GM21528 (cell line): Measurements from ENCODE around the gene SIGLEC7.

ENCODE experiments used
- ATAC-seq: cut with Tn5 transposase; IDR thresholded peaks from one replicate; pipeline ENCODE4 v1.9.1; 2021; ENCODE audit warnings: mild to moderate bottlenecking, moderate library complexity; ENCODE audit not compliant: unreplicated experiment, low FRiP score

SIGLEC7 gene

GRCh38 chr19:51116736-51117286 is 25.3 kb upstream of the SIGLEC7 start:
- no peak for ATAC-seq

GRCh38 chr19:51119101-51119500 is 23.0 kb upstream of the SIGLEC7 start:
- ATAC-seq: no peak

GRCh38 chr19:51119611-51120010 is 22.5 kb upstream of the SIGLEC7 start:
- ATAC-seq: no peak

GRCh38 chr19:51120160-51120559 is 21.9 kb upstream of the SIGLEC7 start:
- ATAC-seq: no peak

- no peak for ATAC-seq
Measured at GRCh38 chr19:51121257-51121656, 20.8 kb upstream of the SIGLEC7 start.

GRCh38 chr19:51122112-51122981 is 19.8 kb upstream of the SIGLEC7 start:
- no peak for ATAC-seq

GRCh38 chr19:51123381-51123800 is 18.7 kb upstream of the SIGLEC7 start:
- no peak for ATAC-seq

- ATAC-seq: no peak
Measured at GRCh38 chr19:51123802-51124201, 18.3 kb upstream of the SIGLEC7 start.

- no peak for ATAC-seq
Measured at GRCh38 chr19:51124216-51124615, 17.9 kb upstream of the SIGLEC7 start.

- ATAC-seq: no peak
Measured at GRCh38 chr19:51124729-51125128, 17.4 kb upstream of the SIGLEC7 start, which contains the start of gene SIGLEC9. Gene SIGLEC9 (plus strand): TSS chr19:51124906. CDS start chr19:51124975, 69 bp downstream.

- ATAC-seq: no peak
Measured at GRCh38 chr19:51125421-51126075, 16.6 kb upstream of the SIGLEC7 start.

- no peak for ATAC-seq
Measured at GRCh38 chr19:51127032-51127431, 15.1 kb upstream of the SIGLEC7 start.

- ATAC-seq: no peak
Measured at GRCh38 chr19:51127755-51128154, 14.3 kb upstream of the SIGLEC7 start.

- ATAC-seq: no peak
Measured at GRCh38 chr19:51128227-51128626, 13.9 kb upstream of the SIGLEC7 start.

GRCh38 chr19:51129716-51130115 is 12.4 kb upstream of the SIGLEC7 start:
- no peak for ATAC-seq

GRCh38 chr19:51131780-51132680 is 10.1 kb upstream of the SIGLEC7 start:
- ATAC-seq: no peak

GRCh38 chr19:51135004-51135403 is 7.1 kb upstream of the SIGLEC7 start:
- no peak for ATAC-seq

- ATAC-seq: no peak
Measured at GRCh38 chr19:51135986-51136762, 5.9 kb upstream of the SIGLEC7 start.

- no peak for ATAC-seq
Measured at GRCh38 chr19:51136851-51137551, 5.1 kb upstream of the SIGLEC7 start.
